Aorta (tissue), 5 donors: ENCODE results near the gene HS3ST5. TPM values are rescaled to one million over a fixed set of nuclear protein-coding genes. Genes with fewer than 3 reads are reported as not detected.

Experiments
- ATAC-seq: fragments of 200-7000 bp; cut with Tn5 transposase; one replicate; pipeline ENCODE4 v1.9.1; 2022; ENCODE audit warnings: moderate library complexity; ENCODE audit not compliant: low FRiP score
- DNase-seq, 2 donors: peaks; one replicate each; pipeline ENCODE4 v3.0.0-alpha.2; 2020
- H3K27ac ChIP-seq, 2 donors: one replicate each; pipeline ENCODE4 v1.5.1; 2013; ENCODE audit warnings: low read length in 2 of 2, mild to moderate bottlenecking in 2 of 2, moderate library complexity in 2 of 2, control low read depth in 1 of 2, inconsistent platforms in 1 of 2, low read depth in 1 of 2
- H3K27me3 ChIP-seq, 2 donors: one replicate each; pipeline ENCODE4 v1.6.1; 2013; ENCODE audit warnings: control low read depth in 1 of 2, low read length in 1 of 2, mild to moderate bottlenecking in 1 of 2, moderate library complexity in 1 of 2; ENCODE audit not compliant: insufficient read depth in 2 of 2, control insufficient read depth in 1 of 2
- H3K36me3 ChIP-seq, 2 donors: one replicate each; pipeline ENCODE4 v1.6.1; 2013; ENCODE audit warnings: control low read depth in 1 of 2, low read length in 1 of 2, mild to moderate bottlenecking in 1 of 2; ENCODE audit not compliant: insufficient read depth in 2 of 2, control insufficient read depth in 1 of 2
- H3K4me1 ChIP-seq, 2 donors: one replicate each; pipeline ENCODE4 v1.6.1; 2013; ENCODE audit warnings: low read length in 2 of 2, control low read depth in 1 of 2, mild to moderate bottlenecking in 1 of 2, moderate library complexity in 1 of 2; ENCODE audit not compliant: insufficient read depth in 2 of 2, control insufficient read depth in 1 of 2
- H3K4me3 ChIP-seq, 2 donors: one replicate each; pipeline ENCODE4 v1.5.1; 2013; ENCODE audit warnings: low read length in 2 of 2, control low read depth in 1 of 2, mild to moderate bottlenecking in 1 of 2
- H3K9me3 ChIP-seq: one replicate; pipeline ENCODE4 v1.6.1; 2013; ENCODE audit warnings: mild to moderate bottlenecking, low read length; ENCODE audit not compliant: control insufficient read depth
- WGBS, 2 donors: extraction: QIAGEN DNeasy Blood & Tissue Kit; methylation state at CpG; one replicate each; pipeline ENCODE4 v1.1.7; 2013; 5-methylcytosine and 5-hydroxymethylcytosine counted together
- intact Hi-C, 2 donors: fragments of 100-400 bp; cut with DNase I; formaldehyde crosslinking; loops; one replicate each; pipeline versions ENCODE4 v1.14.2 to v1.15.0; 2022
- polyA plus RNA-seq, 2 donors: library from polyadenylated mRNA; stranded (reverse); fragments of 200-250 nt; gene quantifications; one replicate each; pipeline ENCODE4 v1.2.3, GENCODE V29; 2013
- total RNA-seq, 2 donors: library from RNA; stranded (reverse); fragmentation: NEBNext Ultra II Directional; extraction: Animal tissue kit (Norgen Biotek cat#: 25700); gene quantifications; one replicate each; pipeline ENCODE4 v1.2.1, GENCODE V29; 2021
- donor health status: healthy with polysubstance abuse.
- donor health status: Bipolar disorder and iron deficiency.
- donor health status: DM: no; HTN: no; CAD: no.
- donor health status: DM: no; HTN: no; CAD: no.
- donor health status: DM: yes; HTN: yes; CAD: no.

The HS3ST5 gene
- total and polyA plus RNA-seq, 4 donors = not detected

DNA sequence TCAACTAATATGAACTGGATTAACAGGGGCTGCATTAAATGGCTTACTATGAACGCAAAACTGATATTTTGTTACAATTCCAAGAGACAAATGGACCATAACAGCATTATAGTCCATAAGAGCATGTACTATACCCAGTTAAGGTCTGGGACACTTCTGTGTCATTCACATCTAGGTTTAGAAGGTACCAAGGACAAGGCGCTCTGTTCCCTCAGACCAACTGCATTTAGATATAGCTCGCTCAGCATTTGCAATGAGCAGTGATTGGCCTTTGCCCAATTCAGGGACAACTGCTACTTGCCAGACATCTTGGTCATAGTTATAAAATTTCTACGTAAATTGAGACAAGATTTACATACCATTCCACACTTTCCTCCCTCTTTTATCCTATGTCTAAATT, 132.4 kb downstream of the HS3ST5 start:
- DNase-seq (no peak), ATAC-seq (no peak)
- Histone ChIP-seq H3K36me3 (no peaks in the 10 kb centered on the region), H3K27ac (no peak overlapping the region), H3K4me1 (no peaks in the 10 kb centered on the region), H3K27me3 (no peaks in the 10 kb centered on the region), H3K9me3 (no peaks in the 10 kb centered on the region), H3K4me3 (no peak overlapping the region)
- intact Hi-C loops = no loop called here
- 75 to 83% methylated on average over 4 of the region's 4 CpGs for WGBS, 2 donors

DNA sequence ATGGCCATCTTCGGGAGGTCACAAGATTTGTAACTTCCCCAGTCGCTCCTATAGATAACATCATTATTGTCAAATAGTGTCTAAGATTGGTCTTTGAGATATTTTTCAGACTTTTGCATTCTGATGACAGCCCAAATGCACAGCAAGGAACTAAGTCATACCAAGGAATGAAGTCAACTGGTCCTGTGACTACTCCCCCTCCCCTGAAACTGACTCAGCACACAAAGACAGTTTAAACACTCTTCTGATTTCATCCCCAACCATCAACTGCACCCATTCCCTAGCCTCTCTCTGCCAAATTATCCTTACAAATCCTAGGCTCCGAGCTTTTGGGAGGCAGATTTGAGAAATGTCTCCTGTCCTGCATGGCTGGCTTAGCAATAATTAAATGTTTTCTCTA, 139.4 kb downstream of the HS3ST5 start:
- no peaks in the 10 kb centered on the region for H3K9me3 ChIP-seq
- H3K4me3 ChIP-seq = no peak overlapping the region

GRCh38 chr6:114202389-114202788, 140.4 kb downstream of the HS3ST5 start:
- H3K4me1 ChIP-seq = no peaks in the 10 kb centered on the region
- no peaks in the 10 kb centered on the region for H3K27me3 ChIP-seq
- H3K36me3 ChIP-seq = no peaks in the 10 kb centered on the region
- ATAC-seq (no peak), DNase-seq (no peak)
- no peaks in the 10 kb centered on the region for H3K9me3 ChIP-seq
- no peak overlapping the region for H3K27ac ChIP-seq
- H3K4me3 ChIP-seq = no peak overlapping the region
- intact Hi-C loops = no loop called here

More for the DNA sequence above, 139.4 kb downstream of the HS3ST5 start:
- Histone ChIP-seq H3K4me1 (no peaks in the 10 kb centered on the region), H3K27me3 (no peaks in the 10 kb centered on the region), H3K36me3 (no peaks in the 10 kb centered on the region), H3K27ac (no peak overlapping the region)
- no peak for DNase-seq
- intact Hi-C loops = no loop called here
- 85% methylated on average over 3 of the region's 3 CpGs for WGBS, 2 donors
- no peak for ATAC-seq

DNA sequence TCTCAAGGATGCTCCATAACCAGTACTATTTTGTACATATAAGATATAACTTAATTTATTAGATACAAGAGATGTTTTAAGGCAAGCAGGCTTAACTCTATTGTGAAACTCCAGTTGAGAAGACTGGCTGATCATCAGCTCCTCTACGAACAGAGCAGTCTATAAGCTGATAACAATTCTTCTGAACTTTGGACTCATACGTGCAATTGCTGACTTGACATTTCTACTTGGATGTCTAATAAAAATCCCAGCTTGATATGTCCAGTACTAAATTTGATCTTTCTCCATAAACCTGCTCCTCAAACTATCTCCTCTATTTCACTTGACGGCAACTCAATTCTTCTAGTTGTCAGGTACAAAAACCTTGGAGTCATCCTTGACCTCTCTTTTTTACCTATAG, 141.9 kb downstream of the HS3ST5 start:
- WGBS, 2 donors = 78 to 82% methylated on average over 3 of the region's 3 CpGs
- intact Hi-C loops = no loop called here

GRCh38 chr6:114195631-114196403, 147.0 kb downstream of the HS3ST5 start:
- H3K4me1 ChIP-seq = no peaks in the 10 kb centered on the region
- H3K4me3 ChIP-seq = no peak overlapping the region
- no peaks in the 10 kb centered on the region for H3K9me3 ChIP-seq
- H3K27ac ChIP-seq = no peak overlapping the region
- DNase-seq (no peak), ATAC-seq (no peak)
- WGBS, 2 donors = 74 to 80% methylated on average over 7 of the region's 7 CpGs
- intact Hi-C loops = no loop called here
- H3K27me3 ChIP-seq = no peaks in the 10 kb centered on the region
- H3K36me3 ChIP-seq = no peaks in the 10 kb centered on the region

More for the DNA sequence above, 141.9 kb downstream of the HS3ST5 start:
- Histone ChIP-seq H3K27ac (no peak overlapping the region), H3K4me3 (no peak overlapping the region), H3K27me3 (no peaks in the 10 kb centered on the region), H3K9me3 (no peaks in the 10 kb centered on the region), H3K4me1 (no peaks in the 10 kb centered on the region), H3K36me3 (no peaks in the 10 kb centered on the region)
- DNase-seq (no peak), ATAC-seq (no peak)

- H3K4me1 ChIP-seq = no peaks in the 10 kb centered on the region
- H3K27me3 ChIP-seq = no peaks in the 10 kb centered on the region
- no peaks in the 10 kb centered on the region for H3K36me3 ChIP-seq
- no peak for DNase-seq
- ATAC-seq = no peak
- no peaks in the 10 kb centered on the region for H3K9me3 ChIP-seq
- no peak overlapping the region for H3K4me3 ChIP-seq
- intact Hi-C loops = no loop called here
- no peak overlapping the region for H3K27ac ChIP-seq
- 23 to 27% methylated on average over 1 of the region's 1 CpG for WGBS, 2 donors
Observed at GRCh38 chr6:114195027-114195365, 147.8 kb downstream of the HS3ST5 start.

GRCh38 chr6:114194362-114195026, 148.3 kb downstream of the HS3ST5 start:
- H3K27ac ChIP-seq = no peak overlapping the region

DNA sequence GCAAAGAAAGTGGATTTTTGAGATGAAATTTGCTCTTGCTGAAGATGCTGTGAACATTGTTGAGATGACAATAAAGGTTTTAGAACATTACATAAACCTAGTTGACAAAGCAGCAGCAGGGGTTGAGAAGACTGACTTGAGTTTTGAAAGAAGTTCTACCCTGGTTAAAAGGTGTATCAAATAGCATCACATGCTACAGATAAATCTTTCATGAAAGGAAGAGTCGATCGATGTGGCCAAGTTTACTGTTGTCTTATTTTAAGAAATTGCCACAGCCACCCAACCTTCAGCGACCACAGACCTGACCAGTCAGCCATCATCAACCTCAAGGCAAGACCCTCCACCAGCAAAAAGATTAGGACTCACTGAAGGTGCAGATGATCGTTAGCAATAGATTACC, 155.3 kb downstream of the HS3ST5 start:
- no peak for DNase-seq
- Histone ChIP-seq H3K27ac (no peak overlapping the region), H3K36me3 (no peaks in the 10 kb centered on the region), H3K4me3 (no peak overlapping the region), H3K27me3 (no peaks in the 10 kb centered on the region), H3K9me3 (no peaks in the 10 kb centered on the region), H3K4me1 (no peaks in the 10 kb centered on the region)
- ATAC-seq = no peak
- 93 to 96% methylated on average over 4 of the region's 4 CpGs for WGBS, 2 donors
- intact Hi-C loops = no loop called here

More at GRCh38 chr6:114194362-114195026, 148.3 kb downstream of the HS3ST5 start:
- Histone ChIP-seq H3K27me3 (no peaks in the 10 kb centered on the region), H3K4me3 (no peak overlapping the region), H3K9me3 (no peaks in the 10 kb centered on the region), H3K36me3 (no peaks in the 10 kb centered on the region), H3K4me1 (no peaks in the 10 kb centered on the region)
- intact Hi-C loops = no loop called here
- DNase-seq (peak in 1 of 2 donors; percentile 54), ATAC-seq (no peak)
- WGBS, 2 donors = 62 to 65% methylated on average over 4 of the region's 4 CpGs

- Histone ChIP-seq H3K9me3 (no peaks in the 10 kb centered on the region), H3K4me3 (no peak overlapping the region), H3K27ac (no peak overlapping the region), H3K4me1 (no peaks in the 10 kb centered on the region), H3K27me3 (no peaks in the 10 kb centered on the region), H3K36me3 (no peaks in the 10 kb centered on the region)
- DNase-seq (no peak), ATAC-seq (no peak)
- 22 to 24% methylated on average over 3 of the region's 3 CpGs for WGBS, 2 donors
- intact Hi-C loops = no loop called here
Observed at GRCh38 chr6:114181664-114182063, 161.2 kb downstream of the HS3ST5 start.
